HEK293 (cell line): ENCODE measurements around the gene PGC.
A peak's percentile ranks its signal among the peaks of the same experiment; 100 is the strongest.

Source experiments
- FEZF1 ChIP-seq: fragments of 450-650 bp; formaldehyde crosslinking; IDR thresholded peaks from 2 replicates; pipeline ENCODE4 v1.5.1; 2016; ENCODE audit warnings: missing biosample characterization, missing genetic modification characterization
- KLF1 ChIP-seq: fragments of 450-650 bp; formaldehyde crosslinking; IDR thresholded peaks from 2 replicates; pipeline ENCODE4 v1.5.1; 2016; ENCODE audit warnings: missing biosample characterization, missing genetic modification characterization
- KLF8 ChIP-seq: fragments of 450-650 bp; formaldehyde crosslinking; IDR thresholded peaks from 2 replicates; pipeline ENCODE4 v1.5.1; 2016; ENCODE audit warnings: missing biosample characterization, missing genetic modification characterization
- KLF9 ChIP-seq: fragments of 450-650 bp; formaldehyde crosslinking; IDR thresholded peaks from 2 replicates; pipeline ENCODE4 v1.5.1; 2016; ENCODE audit warnings: missing biosample characterization, missing genetic modification characterization, low read depth
- OSR2 ChIP-seq: fragments of 450-650 bp; formaldehyde crosslinking; IDR thresholded peaks from 2 replicates; pipeline ENCODE4 v1.5.1; 2016; ENCODE audit warnings: missing biosample characterization, missing genetic modification characterization
- PRDM1 ChIP-seq: fragments of 450-650 bp; formaldehyde crosslinking; IDR thresholded peaks from 2 replicates; pipeline ENCODE4; 2016; ENCODE audit warnings: missing biosample characterization, missing genetic modification characterization
- YY2 ChIP-seq: fragments of 450-650 bp; formaldehyde crosslinking; IDR thresholded peaks from 2 replicates; pipeline ENCODE4 v1.5.1; 2016; ENCODE audit warnings: missing biosample characterization, missing genetic modification characterization
- ZBTB1 ChIP-seq: fragments of 450-650 bp; formaldehyde crosslinking; IDR thresholded peaks from 2 replicates; pipeline ENCODE4 v1.5.1; 2016; ENCODE audit warnings: missing biosample characterization, missing genetic modification characterization
- ZBTB48 ChIP-seq: fragments of 450-650 bp; formaldehyde crosslinking; IDR thresholded peaks from 2 replicates; pipeline ENCODE4 v1.5.1; 2016; ENCODE audit warnings: missing biosample characterization, missing genetic modification characterization
- ZNF133 ChIP-seq: fragments of 450-650 bp; formaldehyde crosslinking; IDR thresholded peaks from 2 replicates; pipeline ENCODE4 v1.5.1; 2016; ENCODE audit warnings: missing biosample characterization, missing genetic modification characterization
- ZNF16 ChIP-seq: fragments of 450-650 bp; formaldehyde crosslinking; IDR thresholded peaks from 2 replicates; pipeline ENCODE4 v1.5.1; 2016; ENCODE audit warnings: low read depth, missing biosample characterization, missing genetic modification characterization
- ZNF341 ChIP-seq: fragments of 450-650 bp; formaldehyde crosslinking; IDR thresholded peaks from 2 replicates; pipeline ENCODE4; 2016; ENCODE audit warnings: low read depth, missing biosample characterization, missing genetic modification characterization
- ZNF449 ChIP-seq: fragments of 450-650 bp; formaldehyde crosslinking; IDR thresholded peaks from 2 replicates; pipeline ENCODE4 v1.5.1; 2017; ENCODE audit warnings: missing biosample characterization, mild to moderate bottlenecking, missing genetic modification characterization, moderate library complexity
- ZNF501 ChIP-seq: fragments of 450-650 bp; formaldehyde crosslinking; IDR thresholded peaks from 2 replicates; pipeline ENCODE4 v1.5.1; 2016; ENCODE audit warnings: missing biosample characterization, missing genetic modification characterization
- ZNF529 ChIP-seq: fragments of 450-650 bp; formaldehyde crosslinking; IDR thresholded peaks from 2 replicates; pipeline ENCODE4 v1.5.1; 2017; ENCODE audit warnings: missing genetic modification characterization, missing biosample characterization; ENCODE audit not compliant: insufficient replicate concordance
- ZNF580 ChIP-seq: fragments of 450-650 bp; formaldehyde crosslinking; IDR thresholded peaks from 2 replicates; pipeline ENCODE4 v1.5.1; 2016; ENCODE audit warnings: missing biosample characterization, missing genetic modification characterization
- ZNF596 ChIP-seq: fragments of 450-650 bp; IDR thresholded peaks from 2 replicates; pipeline ENCODE4 v1.5.0; 2018; ENCODE audit warnings: missing biosample characterization, mild to moderate bottlenecking, missing genetic modification characterization, moderate library complexity
- ZNF610 ChIP-seq: fragments of 450-650 bp; formaldehyde crosslinking; IDR thresholded peaks from 2 replicates; pipeline ENCODE4 v1.5.1; 2016; ENCODE audit warnings: missing biosample characterization, missing genetic modification characterization, borderline replicate concordance
- ZNF639 ChIP-seq: fragments of 450-650 bp; formaldehyde crosslinking; IDR thresholded peaks from 2 replicates; pipeline ENCODE4 v1.5.1; 2016; ENCODE audit warnings: missing biosample characterization, missing genetic modification characterization
- ZNF664 ChIP-seq: fragments of 450-650 bp; formaldehyde crosslinking; IDR thresholded peaks from 2 replicates; pipeline ENCODE4 v1.5.1; 2016; ENCODE audit warnings: missing biosample characterization, missing genetic modification characterization
- ZNF776 ChIP-seq: fragments of 450-650 bp; formaldehyde crosslinking; IDR thresholded peaks from 2 replicates; pipeline ENCODE4 v1.5.0; 2017; ENCODE audit warnings: missing biosample characterization, missing genetic modification characterization, borderline replicate concordance
- ZNF837 ChIP-seq: fragments of 450-650 bp; formaldehyde crosslinking; IDR thresholded peaks from 2 replicates; pipeline ENCODE4 v1.5.1; 2016; ENCODE audit warnings: missing biosample characterization, missing genetic modification characterization
- ZNF843 ChIP-seq: fragments of 450-650 bp; formaldehyde crosslinking; IDR thresholded peaks from 2 replicates; pipeline ENCODE4 v1.5.1; 2016; ENCODE audit warnings: missing biosample characterization, missing genetic modification characterization
- TF ChIP-seq, protein P1 (sequence below): fragments of 450-650 bp; formaldehyde crosslinking; IDR thresholded peaks from 2 replicates; pipeline ENCODE4 v1.5.1; 2016; ENCODE audit warnings: missing biosample characterization, missing genetic modification characterization
- TF ChIP-seq, protein P2 (sequence below): fragments of 450-650 bp; formaldehyde crosslinking; IDR thresholded peaks from 2 replicates; pipeline ENCODE4 v1.5.1; 2016; ENCODE audit warnings: missing biosample characterization, missing genetic modification characterization
- TF ChIP-seq, protein P3 (sequence below): fragments of 450-650 bp; formaldehyde crosslinking; IDR thresholded peaks from 2 replicates; pipeline ENCODE4 v1.5.1; 2016; ENCODE audit warnings: missing biosample characterization, missing genetic modification characterization
- TF ChIP-seq, protein P4 (sequence below): fragments of 450-650 bp; formaldehyde crosslinking; IDR thresholded peaks from 2 replicates; pipeline ENCODE4 v1.5.1; 2016; ENCODE audit warnings: missing biosample characterization, missing genetic modification characterization

PGC gene

GRCh38 chr6:41787219-41787917 lies 40.2 kb upstream of the PGC start, which contains the start of gene TOMM6 (continued):
- TF ChIP-seq ZNF639 (tag by site-specific recombination): peak; percentile 91
- no peak for TF ChIP-seq ZNF610 (tag by site-specific recombination)
- 0 out of 2 replicates have a peak, but pooled peaks have one; percentile 77 for TF ChIP-seq ZNF580 (tag by site-specific recombination)
- TF ChIP-seq KLF1 (tag by site-specific recombination): peak; percentile 10
- TF ChIP-seq ZNF596 (tag by site-specific recombination): no peak
- no peak for TF ChIP-seq PRDM1 (tag by site-specific recombination)
- TF ChIP-seq OSR2 (tag by site-specific recombination): peak; percentile 77
- no peak for TF ChIP-seq ZNF664 (tag by site-specific recombination)
- TF ChIP-seq ZNF449 (tag by site-specific recombination): peak; percentile 15; the same call in 1 of the 2 replicates
- TF ChIP-seq ZNF843 (tag by site-specific recombination): peak; percentile 61; the same call in 1 of the 2 replicates
- TF ChIP-seq FEZF1: no peak
- TF ChIP-seq ZNF776 (tag by site-specific recombination): no peak
- peak; percentile 98 for TF ChIP-seq ZNF501 (tag by site-specific recombination)
- TF ChIP-seq, protein P1, sequence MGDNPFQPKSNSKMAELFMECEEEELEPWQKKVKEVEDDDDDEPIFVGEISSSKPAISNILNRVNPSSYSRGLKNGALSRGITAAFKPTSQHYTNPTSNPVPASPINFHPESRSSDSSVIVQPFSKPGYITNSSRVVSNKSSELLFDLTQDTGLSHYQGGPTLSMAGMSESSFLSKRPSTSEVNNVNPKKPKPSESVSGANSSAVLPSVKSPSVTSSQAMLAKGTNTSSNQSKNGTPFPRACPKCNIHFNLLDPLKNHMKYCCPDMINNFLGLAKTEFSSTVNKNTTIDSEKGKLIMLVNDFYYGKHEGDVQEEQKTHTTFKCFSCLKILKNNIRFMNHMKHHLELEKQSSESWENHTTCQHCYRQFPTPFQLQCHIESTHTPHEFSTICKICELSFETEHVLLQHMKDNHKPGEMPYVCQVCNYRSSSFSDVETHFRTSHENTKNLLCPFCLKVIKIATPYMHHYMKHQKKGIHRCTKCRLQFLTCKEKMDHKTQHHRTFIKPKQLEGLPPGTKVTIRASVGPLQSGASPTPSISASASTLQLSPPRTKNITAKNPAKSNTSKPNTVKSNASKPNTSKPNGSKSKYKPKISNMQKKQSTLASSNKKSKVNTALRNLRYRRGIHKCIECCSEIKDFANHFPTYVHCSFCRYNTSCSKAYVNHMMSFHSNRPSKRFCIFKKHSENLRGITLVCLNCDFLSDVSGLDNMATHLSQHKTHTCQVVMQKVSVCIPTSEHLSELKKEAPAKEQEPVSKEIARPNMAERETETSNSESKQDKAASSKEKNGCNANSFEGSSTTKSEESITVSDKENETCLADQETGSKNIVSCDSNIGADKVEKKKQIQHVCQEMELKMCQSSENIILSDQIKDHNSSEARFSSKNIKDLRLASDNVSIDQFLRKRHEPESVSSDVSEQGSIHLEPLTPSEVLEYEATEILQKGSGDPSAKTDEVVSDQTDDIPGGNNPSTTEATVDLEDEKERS (tag by site-specific recombination): 0 out of 2 replicates have a peak, but pooled peaks have one; percentile 27
- peak; percentile 93 for TF ChIP-seq YY2
- TF ChIP-seq ZNF16 (tag by site-specific recombination): no peak
- TF ChIP-seq ZBTB1 (tag by site-specific recombination): peak; percentile 96
- TF ChIP-seq, protein P2, sequence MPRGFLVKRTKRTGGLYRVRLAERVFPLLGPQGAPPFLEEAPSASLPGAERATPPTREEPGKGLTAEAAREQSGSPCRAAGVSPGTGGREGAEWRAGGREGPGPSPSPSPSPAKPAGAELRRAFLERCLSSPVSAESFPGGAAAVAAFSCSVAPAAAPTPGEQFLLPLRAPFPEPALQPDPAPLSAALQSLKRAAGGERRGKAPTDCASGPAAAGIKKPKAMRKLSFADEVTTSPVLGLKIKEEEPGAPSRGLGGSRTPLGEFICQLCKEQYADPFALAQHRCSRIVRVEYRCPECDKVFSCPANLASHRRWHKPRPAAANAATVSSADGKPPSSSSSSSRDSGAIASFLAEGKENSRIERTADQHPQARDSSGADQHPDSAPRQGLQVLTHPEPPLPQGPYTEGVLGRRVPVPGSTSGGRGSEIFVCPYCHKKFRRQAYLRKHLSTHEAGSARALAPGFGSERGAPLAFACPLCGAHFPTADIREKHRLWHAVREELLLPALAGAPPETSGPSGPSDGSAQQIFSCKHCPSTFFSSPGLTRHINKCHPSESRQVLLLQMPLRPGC: peak; percentile 69; the same call in 1 of the 2 replicates
- TF ChIP-seq KLF8 (tag by site-specific recombination): peak; percentile 78
- no peak for TF ChIP-seq ZNF837 (tag by site-specific recombination)
- no peak for TF ChIP-seq ZNF133 (tag by site-specific recombination)
- TF ChIP-seq, protein P3, sequence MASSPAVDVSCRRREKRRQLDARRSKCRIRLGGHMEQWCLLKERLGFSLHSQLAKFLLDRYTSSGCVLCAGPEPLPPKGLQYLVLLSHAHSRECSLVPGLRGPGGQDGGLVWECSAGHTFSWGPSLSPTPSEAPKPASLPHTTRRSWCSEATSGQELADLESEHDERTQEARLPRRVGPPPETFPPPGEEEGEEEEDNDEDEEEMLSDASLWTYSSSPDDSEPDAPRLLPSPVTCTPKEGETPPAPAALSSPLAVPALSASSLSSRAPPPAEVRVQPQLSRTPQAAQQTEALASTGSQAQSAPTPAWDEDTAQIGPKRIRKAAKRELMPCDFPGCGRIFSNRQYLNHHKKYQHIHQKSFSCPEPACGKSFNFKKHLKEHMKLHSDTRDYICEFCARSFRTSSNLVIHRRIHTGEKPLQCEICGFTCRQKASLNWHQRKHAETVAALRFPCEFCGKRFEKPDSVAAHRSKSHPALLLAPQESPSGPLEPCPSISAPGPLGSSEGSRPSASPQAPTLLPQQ (tag by site-specific recombination): peak; percentile 84
- peak; percentile 87 for TF ChIP-seq ZNF341 (tag by site-specific recombination)
- TF ChIP-seq KLF9 (tag by site-specific recombination): peak; percentile 67
- TF ChIP-seq, protein P4, sequence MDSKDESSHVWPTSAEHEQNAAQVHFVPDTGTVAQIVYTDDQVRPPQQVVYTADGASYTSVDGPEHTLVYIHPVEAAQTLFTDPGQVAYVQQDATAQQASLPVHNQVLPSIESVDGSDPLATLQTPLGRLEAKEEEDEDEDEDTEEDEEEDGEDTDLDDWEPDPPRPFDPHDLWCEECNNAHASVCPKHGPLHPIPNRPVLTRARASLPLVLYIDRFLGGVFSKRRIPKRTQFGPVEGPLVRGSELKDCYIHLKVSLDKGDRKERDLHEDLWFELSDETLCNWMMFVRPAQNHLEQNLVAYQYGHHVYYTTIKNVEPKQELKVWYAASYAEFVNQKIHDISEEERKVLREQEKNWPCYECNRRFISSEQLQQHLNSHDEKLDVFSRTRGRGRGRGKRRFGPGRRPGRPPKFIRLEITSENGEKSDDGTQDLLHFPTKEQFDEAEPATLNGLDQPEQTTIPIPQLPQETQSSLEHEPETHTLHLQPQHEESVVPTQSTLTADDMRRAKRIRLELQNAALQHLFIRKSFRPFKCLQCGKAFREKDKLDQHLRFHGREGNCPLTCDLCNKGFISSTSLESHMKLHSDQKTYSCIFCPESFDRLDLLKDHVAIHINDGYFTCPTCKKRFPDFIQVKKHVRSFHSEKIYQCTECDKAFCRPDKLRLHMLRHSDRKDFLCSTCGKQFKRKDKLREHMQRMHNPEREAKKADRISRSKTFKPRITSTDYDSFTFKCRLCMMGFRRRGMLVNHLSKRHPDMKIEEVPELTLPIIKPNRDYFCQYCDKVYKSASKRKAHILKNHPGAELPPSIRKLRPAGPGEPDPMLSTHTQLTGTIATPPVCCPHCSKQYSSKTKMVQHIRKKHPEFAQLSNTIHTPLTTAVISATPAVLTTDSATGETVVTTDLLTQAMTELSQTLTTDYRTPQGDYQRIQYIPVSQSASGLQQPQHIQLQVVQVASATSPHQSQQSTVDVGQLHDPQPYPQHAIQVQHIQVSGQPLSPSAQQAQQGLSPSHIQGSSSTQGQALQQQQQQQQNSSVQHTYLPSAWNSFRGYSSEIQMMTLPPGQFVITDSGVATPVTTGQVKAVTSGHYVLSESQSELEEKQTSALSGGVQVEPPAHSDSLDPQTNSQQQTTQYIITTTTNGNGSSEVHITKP: peak; percentile 85
- TF ChIP-seq ZBTB48 (tag by site-specific recombination): peak; percentile 86
- no peak for TF ChIP-seq ZNF529 (tag by site-specific recombination)
